GM18907 (cell line): ENCODE data around the gene C1orf159.
"Not testable (repeated sequence)": the region's sequence is repeated elsewhere in the genome, so short reads cannot be mapped to it uniquely, and the experiment has no call there.

Experiments used
- ATAC-seq: cut with Tn5 transposase; IDR thresholded peaks from one replicate; pipeline ENCODE4 v1.9.1; 2021; ENCODE audit warnings: mild to moderate bottlenecking, moderate library complexity; ENCODE audit not compliant: unreplicated experiment

The C1orf159 gene

DNA sequence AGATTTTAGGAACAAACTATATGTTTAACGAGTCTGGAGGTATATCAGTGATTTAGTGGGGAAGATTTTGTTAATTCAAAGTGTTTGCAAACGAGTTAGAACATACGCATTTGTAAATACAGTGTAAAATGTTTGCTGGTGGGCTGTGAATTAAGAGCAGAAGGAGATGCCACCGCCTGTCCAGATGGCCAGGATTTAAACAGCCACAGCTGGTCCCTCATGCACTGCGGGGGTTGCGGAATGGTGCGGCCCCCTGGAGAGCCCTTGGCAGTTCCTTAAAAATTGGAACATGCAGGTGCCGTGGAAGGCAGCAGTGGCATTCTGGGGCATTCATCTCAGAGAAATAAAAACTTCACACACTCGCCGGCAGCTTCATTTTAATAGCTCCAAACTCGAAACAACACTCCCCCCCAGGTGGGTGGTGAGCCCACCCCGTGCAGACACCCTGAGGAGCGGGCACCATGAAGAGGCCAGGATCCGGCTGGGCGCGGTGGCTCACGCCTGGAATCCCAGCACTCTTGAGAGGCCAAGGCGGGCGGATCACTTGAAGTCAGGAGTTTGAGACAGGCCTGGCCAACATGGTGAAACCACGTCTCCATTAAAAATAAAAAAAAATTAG is 3.5 kb upstream of the C1orf159 start:
- ATAC-seq: no peak

DNA sequence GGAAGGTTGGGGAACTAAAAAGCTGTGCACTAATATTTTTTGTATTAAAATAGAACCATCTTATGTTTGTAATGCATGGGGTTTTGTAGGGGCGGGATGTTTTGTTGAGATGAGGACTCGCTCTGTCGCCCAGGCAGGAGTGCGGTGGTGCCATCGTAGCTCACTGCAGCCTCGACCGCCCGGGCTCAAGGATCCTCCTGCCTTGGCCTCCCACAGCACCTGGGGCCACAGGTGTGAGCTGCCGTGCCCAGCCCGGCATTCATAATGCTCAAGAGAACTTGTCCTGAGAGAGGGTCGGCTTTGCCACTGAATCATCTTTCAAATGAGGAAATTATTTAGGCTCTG is 3.0 kb upstream of the C1orf159 start:
- ATAC-seq: no peak

DNA sequence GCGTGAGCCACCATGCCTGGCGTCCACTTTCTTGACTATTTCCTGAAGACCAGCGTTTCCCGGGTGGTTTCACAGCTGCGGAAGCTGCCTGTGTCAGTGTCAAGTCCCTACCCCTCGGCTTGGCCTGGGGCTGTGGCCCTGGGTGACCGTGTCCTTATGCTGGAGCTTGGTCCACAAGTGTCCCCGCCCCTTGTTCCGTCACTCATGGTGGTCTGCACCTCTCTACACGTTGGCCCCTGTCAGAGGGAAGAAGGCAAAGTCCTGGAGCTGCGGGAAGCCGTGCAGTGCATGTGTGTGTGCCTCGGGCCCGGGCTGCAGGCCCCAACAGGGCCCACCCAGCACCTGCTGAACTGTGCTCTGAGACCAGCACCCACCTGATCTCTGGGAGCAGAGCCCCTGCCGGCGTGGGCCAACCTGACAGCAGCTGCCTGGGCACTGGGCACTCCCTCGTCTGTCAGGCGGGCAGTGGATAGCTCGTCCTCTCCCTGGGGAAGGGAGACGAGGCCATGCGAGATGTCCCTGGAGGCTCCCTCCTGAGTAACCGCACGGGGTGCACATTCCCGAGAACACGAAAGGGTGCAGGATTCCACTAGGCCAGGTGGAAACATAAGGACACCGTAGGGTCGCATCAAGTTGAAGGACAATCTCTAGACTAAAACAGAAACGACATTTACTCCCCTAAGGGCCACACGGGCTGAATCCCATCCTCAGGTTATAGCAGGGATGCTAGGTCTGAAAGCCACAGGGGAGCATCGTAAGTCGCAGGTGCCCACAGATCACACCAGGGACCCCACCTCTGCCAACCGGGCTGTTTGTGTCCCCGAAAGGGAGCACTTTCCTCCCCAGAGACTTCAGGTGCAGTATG is 2.4 kb upstream of the C1orf159 start:
- ATAC-seq: no peak

DNA sequence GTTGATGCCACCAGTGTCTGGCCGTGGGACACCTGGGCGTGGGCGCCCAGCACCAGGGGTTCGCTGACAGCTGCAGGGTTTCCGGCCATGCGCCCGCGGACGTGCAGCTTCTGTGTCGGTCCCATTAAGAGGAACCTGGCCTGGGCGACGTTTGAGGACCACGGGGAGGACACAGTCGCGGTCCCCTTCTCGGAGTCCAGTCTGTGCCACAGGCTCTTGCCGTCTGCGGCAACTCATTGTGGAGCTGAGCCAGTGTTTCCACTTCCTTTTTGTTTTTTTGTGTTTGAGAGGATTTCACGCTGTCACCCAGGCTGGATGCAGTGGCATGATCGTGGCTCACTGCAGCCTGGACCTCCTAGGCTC is 1.6 kb upstream of the C1orf159 start:
- ATAC-seq: no peak

DNA sequence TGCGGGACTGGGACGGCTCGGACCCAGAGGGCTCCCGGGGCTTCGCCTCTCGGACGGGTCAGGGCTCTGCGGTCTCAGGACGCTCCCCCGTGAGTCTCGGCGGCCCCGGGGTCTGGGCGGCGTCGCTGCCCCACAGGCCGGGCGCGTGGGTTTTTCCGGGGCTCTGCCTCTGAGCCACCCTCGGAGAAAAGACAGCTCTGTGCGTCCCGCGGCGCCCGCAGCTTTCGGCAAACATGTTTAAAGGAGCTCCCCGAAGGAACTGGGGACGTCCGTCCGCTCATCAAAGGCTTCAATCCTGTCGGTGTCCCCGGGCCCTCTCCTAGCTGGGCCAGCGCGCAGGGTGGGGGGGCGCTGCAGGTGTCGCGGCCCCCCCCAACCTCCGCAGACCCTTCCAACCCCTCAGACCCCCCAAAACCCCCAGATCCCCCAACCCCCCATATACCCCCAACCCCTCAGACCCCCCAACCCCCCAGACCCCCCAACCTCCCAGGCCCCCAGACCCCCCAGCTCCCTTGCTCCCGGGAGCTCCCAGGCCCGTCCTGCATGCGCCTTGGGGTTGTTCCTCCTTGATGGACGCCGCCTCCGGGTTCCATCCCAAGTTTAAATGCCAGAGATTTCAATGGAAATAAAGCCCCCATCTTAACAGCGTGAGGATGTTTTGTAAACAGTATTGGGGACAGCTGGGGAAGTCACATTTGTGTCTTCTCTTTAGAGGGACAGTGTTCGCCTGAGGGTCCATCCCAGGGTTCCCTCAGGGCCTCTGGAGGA is 996 bp upstream of the C1orf159 start:
- ATAC-seq: no peak

DNA sequence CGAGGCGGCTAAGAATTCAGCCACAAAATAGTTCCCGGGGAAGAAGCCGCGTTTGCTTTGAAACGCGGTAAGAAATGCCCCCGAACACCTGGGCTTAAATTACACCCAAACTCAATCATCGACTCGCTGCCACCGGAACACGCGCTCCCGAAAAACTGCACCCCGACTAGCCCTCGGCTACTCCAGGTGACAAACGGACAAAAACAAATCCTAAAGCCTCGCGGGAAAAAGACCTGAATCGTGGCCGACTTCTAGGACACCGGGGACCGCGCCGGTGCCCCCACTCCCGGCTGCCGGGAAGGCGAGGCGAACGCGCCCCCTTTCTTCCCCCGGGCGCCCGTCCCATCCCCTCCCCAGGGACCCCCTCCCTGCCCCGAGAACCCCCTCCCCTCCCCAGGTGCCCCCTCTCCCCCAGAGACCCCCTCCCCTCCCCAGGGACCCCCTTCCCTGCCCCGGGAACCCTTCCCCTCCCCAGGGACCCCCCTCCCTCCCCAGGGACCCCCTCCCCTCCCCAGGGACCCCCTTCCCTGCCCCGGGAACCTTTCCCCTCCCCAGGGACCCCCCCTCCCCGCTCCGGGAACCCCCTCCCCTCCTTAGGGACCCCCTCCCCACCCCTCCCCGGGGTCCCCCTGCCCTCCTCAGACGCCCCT is 628 bp downstream of the C1orf159 start:
- no peak for ATAC-seq

DNA sequence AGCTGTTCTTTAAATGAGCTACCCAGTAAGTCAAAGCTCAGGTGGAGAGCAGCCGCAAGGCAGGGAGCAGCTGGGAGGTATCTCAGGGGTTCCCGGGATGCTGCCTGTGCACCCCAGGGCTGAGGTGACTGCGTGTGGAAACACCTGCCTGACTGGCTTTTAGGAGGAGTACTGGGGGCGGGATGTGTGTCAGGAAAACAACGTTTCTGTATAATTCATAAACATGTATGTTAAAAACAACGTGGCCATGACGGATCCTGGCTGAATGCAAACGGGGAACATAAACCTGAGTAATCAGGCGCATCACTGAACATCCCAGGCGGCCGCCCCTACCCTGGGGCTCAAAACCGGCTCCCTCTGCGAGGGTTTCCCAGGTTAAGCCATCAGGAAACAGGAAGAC is 1.5 kb downstream of the C1orf159 start:
- ATAC-seq: no peak

DNA sequence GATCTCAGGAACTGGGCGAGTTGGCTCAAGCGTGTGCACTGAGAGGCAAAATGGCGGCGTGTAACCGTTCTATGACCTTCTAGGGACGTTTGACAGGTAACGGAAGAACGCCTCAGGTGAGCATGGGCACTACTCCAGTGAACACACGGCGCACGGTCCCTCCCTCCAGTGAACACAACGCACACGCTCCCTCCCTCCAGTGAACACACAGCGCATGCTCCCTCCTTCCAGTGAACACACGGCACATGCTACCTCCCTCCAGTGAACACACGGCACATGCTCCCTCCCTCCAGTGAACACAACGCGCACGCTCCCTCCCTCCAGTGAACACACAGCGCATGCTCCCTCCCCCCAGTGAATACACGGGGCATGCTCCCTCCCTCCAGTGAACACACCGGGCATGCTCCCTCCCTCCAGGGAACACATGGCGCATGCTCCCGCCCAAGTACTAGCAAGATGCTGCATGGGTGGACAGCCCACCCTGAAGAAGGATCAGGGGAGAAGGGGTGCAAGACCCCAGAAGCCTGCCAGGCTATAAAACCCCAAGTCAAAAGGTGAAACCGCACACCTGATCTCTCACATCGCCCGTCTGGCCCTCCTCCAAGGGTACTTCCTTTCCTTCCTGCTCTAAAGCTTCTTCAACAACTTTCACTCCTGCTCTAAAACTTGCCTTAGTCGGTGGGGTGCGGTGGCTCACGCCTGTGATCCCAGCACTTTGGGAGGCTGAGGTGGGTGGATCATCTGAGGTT is 3.5 kb downstream of the C1orf159 start:
- ATAC-seq: no peak

DNA sequence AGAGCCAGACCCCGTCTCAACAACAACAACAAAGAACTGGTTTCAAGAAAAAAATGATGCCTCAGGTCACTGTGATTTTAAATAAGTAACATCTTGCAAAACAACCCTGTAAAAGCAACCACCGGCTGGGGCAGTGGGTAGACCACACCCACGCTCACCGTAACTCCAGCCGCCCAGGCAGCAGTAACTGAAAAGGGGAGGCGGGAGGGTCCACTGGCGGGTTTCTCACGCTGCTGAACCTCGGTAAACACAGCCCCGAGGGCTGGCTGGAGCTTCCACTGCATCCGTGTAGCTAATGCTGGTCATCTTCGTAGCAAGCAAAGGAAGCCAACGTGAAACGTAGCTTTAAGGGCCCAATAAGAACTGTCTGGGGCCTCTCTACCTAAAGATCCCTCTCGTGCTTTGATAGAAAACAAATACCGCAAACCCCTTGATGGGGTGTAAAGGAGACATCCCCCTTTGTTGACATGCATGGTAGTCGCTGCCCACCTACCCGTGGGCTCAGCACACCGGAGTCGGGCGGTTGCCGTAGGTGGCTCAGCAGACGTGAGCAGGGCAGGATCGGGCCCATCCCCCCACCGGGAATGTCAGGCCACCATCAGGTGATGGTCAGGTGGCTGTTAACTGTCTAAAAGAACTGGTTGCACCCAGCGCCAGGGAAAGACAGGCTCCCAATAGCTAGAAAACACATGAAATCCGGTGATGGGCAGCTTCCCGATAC is 4.2 kb downstream of the C1orf159 start:
- ATAC-seq: no peak

DNA sequence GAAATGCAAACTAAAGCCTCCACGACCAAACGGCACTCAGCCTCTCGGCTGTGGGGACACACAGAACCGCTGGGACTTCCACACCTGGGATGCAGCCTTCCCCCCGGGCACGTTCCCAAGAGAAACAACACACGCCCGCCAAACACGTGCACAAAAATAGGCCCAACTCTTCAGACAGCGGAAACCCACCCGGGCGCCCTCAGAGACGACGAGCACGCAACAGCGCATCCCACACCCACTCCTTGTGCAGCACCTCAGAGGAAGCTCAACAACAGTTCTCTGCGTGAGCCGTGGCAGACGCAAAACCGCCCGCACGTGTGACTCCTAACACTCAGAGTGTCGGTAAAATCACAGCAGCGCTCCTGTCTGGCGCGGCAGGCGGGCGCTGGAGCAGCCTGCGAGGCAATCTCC is 5.3 kb downstream of the C1orf159 start:
- no peak for ATAC-seq

DNA sequence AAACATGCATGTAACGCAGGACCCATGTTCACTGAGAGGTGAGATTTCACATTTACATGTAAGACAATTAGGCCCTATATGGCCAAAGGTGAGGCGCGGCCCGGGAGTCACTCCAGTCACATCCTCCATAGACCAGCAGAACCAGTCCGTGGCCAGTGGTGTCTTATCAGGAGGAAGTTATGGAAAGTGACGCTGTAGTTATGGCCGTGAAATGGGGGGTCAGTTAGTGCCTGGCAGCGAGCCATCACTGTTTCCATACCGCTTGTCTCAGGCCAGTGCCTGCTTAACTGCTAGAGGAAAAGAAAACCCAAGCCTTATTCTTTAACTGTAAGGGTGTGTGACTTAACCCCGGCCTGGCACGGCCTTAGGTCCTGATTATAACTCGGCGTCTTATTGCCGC is 6.1 kb downstream of the C1orf159 start:
- no peak for ATAC-seq

DNA sequence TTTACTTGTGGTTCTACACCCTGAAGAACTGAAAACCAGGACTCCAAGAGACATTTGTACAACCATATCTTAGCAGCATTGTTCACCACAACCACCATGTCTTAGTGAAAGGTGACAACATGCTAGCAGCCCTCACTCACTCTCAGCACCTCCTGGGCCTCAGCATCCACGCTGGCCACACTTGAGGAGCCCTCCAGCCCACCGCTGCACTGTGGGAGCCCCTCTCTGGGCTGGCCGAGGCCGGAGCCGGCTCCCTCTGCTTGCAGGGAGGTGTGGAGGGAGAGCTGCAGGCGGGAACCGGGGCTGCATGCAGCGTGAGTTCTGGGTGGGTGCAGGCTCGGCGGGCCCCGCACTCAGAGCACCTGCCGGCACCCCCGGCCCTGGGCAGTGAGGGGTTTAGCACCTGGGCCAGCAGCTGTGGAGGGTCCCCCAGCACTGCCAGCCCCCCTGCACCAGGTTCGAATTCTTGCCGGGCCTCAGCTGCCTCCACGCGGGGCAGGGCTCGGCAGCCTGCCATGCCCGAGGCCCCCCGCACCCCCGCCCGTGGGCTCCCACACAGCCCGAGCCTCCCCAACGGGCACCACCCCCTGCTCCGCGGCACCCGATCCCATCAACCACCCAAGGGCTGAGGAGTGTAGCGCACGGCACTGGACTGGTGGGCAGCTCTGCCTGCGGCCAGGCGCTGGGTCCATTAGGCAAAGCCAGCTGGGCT is 9.2 kb downstream of the C1orf159 start:
- ATAC-seq: no peak

DNA sequence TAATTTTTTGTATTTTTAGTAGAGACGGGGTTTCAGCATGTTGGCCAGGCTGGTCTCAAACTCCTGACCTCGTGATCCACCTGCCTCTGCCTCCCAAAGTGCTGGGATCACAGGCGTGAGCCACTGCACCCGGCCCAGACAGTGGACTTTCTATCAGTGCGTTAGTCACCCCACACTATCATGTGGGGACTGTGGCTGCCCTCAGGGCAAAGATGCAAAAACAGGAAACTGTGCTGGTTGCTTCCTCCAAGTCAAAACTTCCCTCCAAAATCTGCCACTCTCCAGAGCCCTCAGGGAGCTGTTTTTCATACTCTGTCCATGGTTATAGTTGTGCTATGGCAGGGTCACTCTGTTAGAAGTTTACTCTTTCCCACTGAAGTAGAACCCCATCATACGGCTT is 11.7 kb downstream of the C1orf159 start:
- ATAC-seq: not testable (repeated sequence)

DNA sequence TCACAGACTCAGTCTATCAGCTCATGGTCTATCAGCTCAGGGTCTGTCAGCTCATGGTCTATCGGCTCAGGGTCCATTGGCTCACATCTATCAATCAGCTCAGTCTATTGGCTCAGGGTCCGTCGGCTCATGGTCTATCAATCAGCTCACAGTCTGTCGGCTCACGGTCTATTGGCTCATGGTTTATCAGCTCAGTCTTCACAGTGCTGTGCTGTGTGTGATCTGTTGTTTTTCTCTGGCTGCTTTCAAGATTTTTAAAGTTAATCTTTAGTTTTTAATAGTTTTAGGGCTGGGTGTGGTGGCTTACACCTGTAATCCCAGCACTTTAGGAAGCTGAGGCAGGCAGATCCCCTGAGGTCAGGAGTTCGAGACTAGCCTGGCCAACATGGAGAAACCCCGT is 14.4 kb downstream of the C1orf159 start:
- no peak for ATAC-seq

DNA sequence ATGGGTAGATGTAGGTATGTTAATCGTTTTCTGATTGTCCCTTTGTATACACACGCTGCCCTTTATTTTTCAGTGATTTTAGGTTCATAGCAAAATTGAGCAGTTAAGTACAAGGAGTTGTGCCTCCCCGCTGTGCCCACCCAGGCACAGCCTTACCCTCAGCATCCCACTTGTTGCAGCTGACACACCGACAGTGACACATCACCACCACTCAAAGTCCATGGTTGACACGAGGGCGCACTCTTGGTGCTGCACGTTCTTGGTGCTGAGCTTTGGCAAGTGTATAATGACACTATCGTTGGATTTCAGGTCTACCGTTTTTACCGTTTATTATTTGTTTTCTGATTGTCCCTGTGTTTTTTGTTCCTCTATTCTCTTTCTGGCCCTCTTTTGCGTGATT is 15.6 kb downstream of the C1orf159 start:
- no peak for ATAC-seq

DNA sequence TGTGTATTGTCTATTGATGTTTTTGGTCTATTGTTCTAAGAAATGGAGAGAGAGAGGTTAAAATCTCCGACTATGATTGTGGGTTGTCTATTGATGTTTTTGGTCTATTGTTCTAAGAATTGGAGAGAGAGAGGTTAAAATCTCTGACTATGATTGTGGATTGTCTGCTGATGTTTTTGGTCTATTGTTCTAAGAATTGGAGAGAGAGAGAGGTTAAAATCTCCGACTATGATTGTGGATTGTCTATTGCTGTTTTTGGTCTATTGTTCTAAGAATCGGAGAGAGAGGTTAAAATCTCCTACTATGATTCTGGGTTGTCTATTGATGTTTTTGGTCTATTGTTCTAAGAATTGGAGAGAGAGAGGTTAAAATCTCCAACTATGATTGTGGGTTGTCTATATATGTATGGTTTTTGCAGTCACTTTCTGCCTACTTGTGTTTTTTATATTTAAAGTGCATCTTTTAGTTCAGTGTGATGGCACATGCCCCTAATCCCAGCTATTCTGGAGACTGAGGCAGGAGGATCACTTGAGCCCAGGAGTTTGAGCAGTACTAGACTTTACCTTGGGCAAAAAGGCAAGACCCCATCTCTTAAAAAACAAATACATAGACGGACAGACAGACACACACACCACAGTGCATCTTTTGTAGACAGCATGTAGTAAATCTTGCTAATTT is 16.2 kb downstream of the C1orf159 start:
- no peak for ATAC-seq

DNA sequence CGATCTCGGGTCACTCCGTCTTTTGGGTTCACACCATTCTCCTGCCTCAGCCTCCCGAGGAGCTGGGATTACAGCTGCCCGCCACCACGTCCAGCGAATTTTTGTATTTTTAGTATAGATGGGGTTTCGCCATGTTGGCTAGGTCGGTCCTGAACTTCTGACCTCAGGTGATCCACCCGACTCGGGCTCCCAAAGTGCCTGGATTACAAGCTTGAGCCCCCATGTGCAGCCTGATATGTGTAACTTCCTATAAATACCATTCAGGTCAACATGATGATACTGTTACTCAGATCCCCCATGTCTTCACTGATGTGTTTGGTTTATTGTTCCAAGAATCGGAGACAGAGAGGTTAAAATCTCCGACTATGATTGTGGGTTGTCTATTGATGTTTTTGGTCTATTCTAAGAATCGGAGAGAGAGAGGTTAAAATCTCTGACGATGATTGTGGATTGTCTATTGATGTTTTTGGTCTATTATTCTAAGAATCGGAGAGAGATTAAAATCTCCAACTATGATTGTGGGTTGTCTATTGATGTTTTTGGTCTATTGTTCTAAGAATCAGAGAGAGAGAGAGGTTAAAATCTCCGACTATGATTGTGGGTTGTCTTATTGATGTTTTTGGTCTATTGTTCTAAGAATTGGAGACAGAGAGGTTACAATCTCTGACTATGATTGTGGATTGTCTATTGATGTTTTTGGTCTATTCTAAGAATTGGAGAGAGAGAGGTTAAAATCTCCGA is 17.0 kb downstream of the C1orf159 start:
- no peak for ATAC-seq

DNA sequence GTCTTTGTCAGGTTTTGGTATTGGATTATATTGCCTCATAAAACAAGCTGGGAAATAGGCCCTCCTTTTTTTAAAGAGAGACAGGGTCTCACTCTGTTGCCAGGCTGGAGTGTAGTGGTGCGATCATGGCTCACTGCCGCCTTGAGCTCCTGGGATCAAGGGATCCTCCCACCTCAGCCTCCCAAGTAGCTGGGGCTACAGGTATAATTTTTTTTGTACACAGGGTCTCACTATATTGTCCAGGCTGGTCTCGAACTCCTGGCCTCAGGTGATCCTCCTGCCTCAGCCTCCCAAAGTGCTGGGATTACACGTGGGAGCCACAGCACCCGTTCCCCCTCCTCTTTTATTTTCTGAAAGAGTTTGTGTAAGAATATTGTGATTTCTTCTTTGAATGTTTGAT is 19.8 kb downstream of the C1orf159 start:
- ATAC-seq: not testable (repeated sequence)
